ENCODE results near the gene PRDM15.

PRDM15 gene

DNA sequence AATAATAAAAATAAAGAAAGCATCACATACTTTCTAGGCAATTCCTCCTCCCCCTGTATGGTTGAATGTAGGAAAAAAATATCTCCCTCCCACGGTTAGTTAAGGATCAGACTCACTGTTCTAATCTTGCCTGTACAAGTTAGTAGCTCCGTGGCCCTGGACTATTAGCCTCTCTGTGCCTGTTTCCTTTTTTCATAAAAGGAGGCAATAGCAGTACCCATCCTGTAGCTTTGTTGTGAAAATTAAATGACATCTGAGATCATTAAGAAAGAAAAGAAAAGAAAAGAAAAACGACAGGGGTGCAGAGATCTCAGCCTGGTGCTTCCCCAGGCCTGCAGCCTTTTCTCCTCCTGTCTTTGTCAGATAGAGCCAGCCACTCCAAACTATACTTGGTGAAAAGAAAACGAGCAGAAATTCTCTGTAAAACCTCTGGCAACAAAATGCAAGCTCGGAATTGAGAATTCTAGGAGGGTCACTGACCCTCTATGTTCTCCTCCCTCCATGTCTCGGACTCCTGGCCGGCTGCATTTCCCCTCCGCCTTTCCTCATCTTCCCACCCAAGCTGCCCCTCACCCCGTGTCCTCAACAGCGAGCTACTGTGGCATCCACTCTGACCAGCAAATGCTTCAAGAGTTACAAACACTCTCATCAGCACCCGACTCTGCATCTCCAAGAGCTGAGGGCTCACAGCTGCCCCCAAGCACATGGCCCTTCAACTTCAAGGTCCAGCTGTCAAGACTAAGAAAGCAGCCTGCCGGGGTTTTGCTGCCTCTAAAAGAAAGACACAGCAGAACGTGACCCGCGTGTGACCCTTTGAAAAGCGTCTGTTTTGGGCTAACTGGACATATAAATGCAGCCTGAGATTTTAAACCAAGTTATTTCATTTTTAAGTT lies 125.9 kb downstream of the PRDM15 start:
- DNase-seq, result no peak
- no peak overlapping the region for H3K4ac ChIP-seq (ENCODE audit: low read depth, low read length)
- H3K18ac ChIP-seq (ENCODE audit: low read length), result no peak overlapping the region
- no CpG with 5 or more reads among the region's 16 CpGs for WGBS (ENCODE audit: extremely low coverage, insufficient coverage, insufficient read length)
- H3K14ac ChIP-seq (ENCODE audit: low read length), result no peak overlapping the region
- no peak overlapping the region for H3K27ac ChIP-seq (ENCODE audit: low read depth, low read length)
- H3K23ac ChIP-seq (ENCODE audit: low read length), result no peak overlapping the region
- peaks cover 20 to 25% of the 10 kb centered on the region in 2 experiments for H3K4me1 ChIP-seq (ENCODE audit: control insufficient read depth in 1 of 2, insufficient read depth in 2 of 2, low read length in 2 of 2)
- H2BK12ac ChIP-seq (ENCODE audit: low read length), result no peak overlapping the region
- H2AK5ac ChIP-seq (ENCODE audit: low read length), result no peak overlapping the region
- H2BK5ac ChIP-seq (ENCODE audit: low read depth, low read length, poor library complexity), result no peak overlapping the region
- H4K12ac ChIP-seq (ENCODE audit: low read depth, low read length), result no peak overlapping the region
- no peak overlapping the region for H3K4me2 ChIP-seq (ENCODE audit: low read length)
- H3K27me3 ChIP-seq (ENCODE audit: insufficient read depth, low read length), result no peaks in the 10 kb centered on the region
- H2AFZ ChIP-seq (ENCODE audit: insufficient read depth, low read length, poor library complexity), result no peak overlapping the region
- no peak overlapping the region for H3K9ac ChIP-seq (ENCODE audit: low read length)
- no peaks in the 10 kb centered on the region for H3K79me1 ChIP-seq (ENCODE audit: low read length)
- H2BK120ac ChIP-seq (ENCODE audit: insufficient read depth, low read length, poor library complexity), result no peak overlapping the region
- H3K4me3 ChIP-seq (ENCODE audit: low read depth, low read length), result no peak overlapping the region
- H3K36me3 ChIP-seq (ENCODE audit: control insufficient read depth in 1 of 2, insufficient read depth in 2 of 2, low read length in 2 of 2), result peaks cover 5 to 6% of the 10 kb centered on the region in 2 experiments
- H4K8ac ChIP-seq (ENCODE audit: low read depth, low read length), result no peak overlapping the region
- no peaks in the 10 kb centered on the region for H3K9me3 ChIP-seq (ENCODE audit: insufficient read depth, low read depth, low read length)
- H4K91ac ChIP-seq (ENCODE audit: low read depth, low read length), result no peak overlapping the region
- H3K79me2 ChIP-seq (ENCODE audit: control insufficient read depth, insufficient read depth, low read length, poor library complexity), result no peaks in the 10 kb centered on the region

GRCh38 chr21:41752231-41752681 lies 126.9 kb downstream of the PRDM15 start:
- Histone ChIP-seq H3K4me2 (ENCODE audit: low read length) (no peak overlapping the region), H3K27ac (ENCODE audit: low read depth, low read length) (no peak overlapping the region), H3K18ac (ENCODE audit: low read length) (peak overlapping the region; percentile 9), H3K79me2 (ENCODE audit: control insufficient read depth, insufficient read depth, low read length, poor library complexity) (no peaks in the 10 kb centered on the region), H3K36me3 (ENCODE audit: control insufficient read depth in 1 of 2, insufficient read depth in 2 of 2, low read length in 2 of 2) (peaks cover 5 to 6% of the 10 kb centered on the region in 2 experiments), H3K27me3 (ENCODE audit: insufficient read depth, low read length) (no peaks in the 10 kb centered on the region), H3K14ac (ENCODE audit: low read length) (no peak overlapping the region), H4K12ac (ENCODE audit: low read depth, low read length) (no peak overlapping the region), H3K9ac (ENCODE audit: low read length) (no peak overlapping the region), H2BK5ac (ENCODE audit: low read depth, low read length, poor library complexity) (no peak overlapping the region), H2AK5ac (ENCODE audit: low read length) (no peak overlapping the region), H3K79me1 (ENCODE audit: low read length) (no peaks in the 10 kb centered on the region), H3K4me1 (ENCODE audit: control insufficient read depth in 1 of 2, insufficient read depth in 2 of 2, low read length in 2 of 2) (peaks cover 20 to 25% of the 10 kb centered on the region in 2 experiments), H3K23ac (ENCODE audit: low read length) (no peak overlapping the region), H2BK120ac (ENCODE audit: insufficient read depth, low read length, poor library complexity) (no peak overlapping the region), H3K4me3 (ENCODE audit: low read depth, low read length) (no peak overlapping the region), H2BK12ac (ENCODE audit: low read length) (no peak overlapping the region), H4K8ac (ENCODE audit: low read depth, low read length) (no peak overlapping the region), H2AFZ (ENCODE audit: insufficient read depth, low read length, poor library complexity) (no peak overlapping the region), H3K9me3 (ENCODE audit: insufficient read depth, low read depth, low read length) (no peaks in the 10 kb centered on the region), H4K91ac (ENCODE audit: low read depth, low read length) (no peak overlapping the region), H3K4ac (ENCODE audit: low read depth, low read length) (no peak overlapping the region)
- WGBS (ENCODE audit: extremely low coverage, insufficient coverage, insufficient read length), result no CpG with 5 or more reads among the region's 13 CpGs
- no peak for DNase-seq

DNA sequence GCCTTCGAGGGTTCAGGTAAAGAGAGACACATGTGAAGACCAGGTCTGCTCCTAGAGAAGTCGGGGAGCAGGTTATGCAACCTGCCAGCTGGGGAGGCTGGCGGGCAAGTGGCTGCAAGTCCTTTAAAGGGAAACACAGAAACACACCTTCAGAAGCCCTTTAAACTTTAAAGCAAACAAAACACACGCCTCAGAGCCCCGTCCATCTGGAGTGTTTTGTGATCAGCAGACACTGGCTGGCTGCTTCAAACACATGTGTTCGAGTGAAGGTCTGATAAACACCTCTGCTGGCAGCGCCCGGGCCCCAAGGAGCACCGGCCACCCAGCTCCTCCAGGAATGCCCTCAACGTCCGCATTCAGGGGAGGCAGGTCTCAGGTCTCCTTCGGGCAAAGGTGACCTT lies 127.5 kb downstream of the PRDM15 start:
- Histone ChIP-seq H3K79me2 (ENCODE audit: control insufficient read depth, insufficient read depth, low read length, poor library complexity) (no peaks in the 10 kb centered on the region), H3K9ac (ENCODE audit: low read length) (no peak overlapping the region), H3K23ac (ENCODE audit: low read length) (no peak overlapping the region), H3K14ac (ENCODE audit: low read length) (peak overlapping the region; percentile 18), H3K4me1 (ENCODE audit: control insufficient read depth in 1 of 2, insufficient read depth in 2 of 2, low read length in 2 of 2) (peaks cover 20 to 25% of the 10 kb centered on the region in 2 experiments), H3K4me3 (ENCODE audit: low read depth, low read length) (no peak overlapping the region), H3K27ac (ENCODE audit: low read depth, low read length) (peak overlapping the region; percentile 24), H3K4me2 (ENCODE audit: low read length) (peak overlapping the region; percentile 26), H3K36me3 (ENCODE audit: control insufficient read depth in 1 of 2, insufficient read depth in 2 of 2, low read length in 2 of 2) (peaks cover 6 to 7% of the 10 kb centered on the region in 2 experiments), H2BK12ac (ENCODE audit: low read length) (no peak overlapping the region), H4K91ac (ENCODE audit: low read depth, low read length) (peak overlapping the region; percentile 3), H3K18ac (ENCODE audit: low read length) (no peak overlapping the region), H4K12ac (ENCODE audit: low read depth, low read length) (no peak overlapping the region), H2BK120ac (ENCODE audit: insufficient read depth, low read length, poor library complexity) (no peak overlapping the region), H2AFZ (ENCODE audit: insufficient read depth, low read length, poor library complexity) (no peak overlapping the region), H3K79me1 (ENCODE audit: low read length) (no peaks in the 10 kb centered on the region), H4K8ac (ENCODE audit: low read depth, low read length) (no peak overlapping the region), H2BK5ac (ENCODE audit: low read depth, low read length, poor library complexity) (no peak overlapping the region), H2AK5ac (ENCODE audit: low read length) (no peak overlapping the region), H3K9me3 (ENCODE audit: insufficient read depth, low read depth, low read length) (no peaks in the 10 kb centered on the region), H3K4ac (ENCODE audit: low read depth, low read length) (no peak overlapping the region), H3K27me3 (ENCODE audit: insufficient read depth, low read length) (no peaks in the 10 kb centered on the region)
- no peak for DNase-seq
- WGBS (ENCODE audit: extremely low coverage, insufficient coverage, insufficient read length), result no CpG with 5 or more reads among the region's 12 CpGs

DNA sequence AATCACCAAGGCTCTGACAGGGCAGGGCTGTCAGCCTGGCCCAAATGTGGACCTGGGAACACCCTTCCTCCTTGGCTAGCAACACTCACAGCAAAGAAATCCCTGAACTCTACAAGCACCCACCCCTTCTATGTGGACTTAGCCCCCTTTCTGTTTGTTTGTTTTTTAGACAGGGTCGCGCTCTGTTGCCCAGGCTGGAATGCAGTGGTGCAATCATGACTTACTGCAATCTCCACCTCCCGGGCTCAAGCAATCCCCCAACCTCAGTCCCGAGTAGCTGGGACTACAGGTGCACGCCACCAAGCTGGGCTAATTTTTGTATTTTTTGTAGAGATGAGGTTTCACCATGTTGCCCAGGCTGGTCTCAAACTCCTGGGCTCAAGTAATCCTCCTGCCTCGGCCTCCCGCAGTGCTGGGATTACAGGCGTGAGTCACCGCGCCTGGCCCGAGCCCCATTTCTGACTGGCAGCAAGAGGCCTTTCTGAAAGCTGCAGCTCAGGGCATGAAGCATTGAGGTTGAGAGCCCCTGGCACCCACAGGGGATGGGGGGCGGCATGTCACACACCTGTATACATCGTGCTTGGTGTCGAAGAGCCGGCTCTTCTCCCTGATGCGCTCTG lies 128.5 kb downstream of the PRDM15 start:
- H3K18ac ChIP-seq (ENCODE audit: low read length), result no peak overlapping the region
- no peak overlapping the region for H3K4ac ChIP-seq (ENCODE audit: low read depth, low read length)
- no peak overlapping the region for H2AK5ac ChIP-seq (ENCODE audit: low read length)
- H2BK12ac ChIP-seq (ENCODE audit: low read length), result peak overlapping the region; percentile 26
- no peak overlapping the region for H3K4me2 ChIP-seq (ENCODE audit: low read length)
- H3K79me1 ChIP-seq (ENCODE audit: low read length), result no peaks in the 10 kb centered on the region
- peaks cover 8 to 11% of the 10 kb centered on the region in 2 experiments for H3K36me3 ChIP-seq (ENCODE audit: control insufficient read depth in 1 of 2, insufficient read depth in 2 of 2, low read length in 2 of 2)
- no peak for DNase-seq
- no peak overlapping the region for H2BK120ac ChIP-seq (ENCODE audit: insufficient read depth, low read length, poor library complexity)
- no peak overlapping the region for H4K91ac ChIP-seq (ENCODE audit: low read depth, low read length)
- H3K79me2 ChIP-seq (ENCODE audit: control insufficient read depth, insufficient read depth, low read length, poor library complexity), result no peaks in the 10 kb centered on the region
- no peak overlapping the region for H2BK5ac ChIP-seq (ENCODE audit: low read depth, low read length, poor library complexity)
- no peak overlapping the region for H2AFZ ChIP-seq (ENCODE audit: insufficient read depth, low read length, poor library complexity)
- H4K12ac ChIP-seq (ENCODE audit: low read depth, low read length), result no peak overlapping the region
- no peak overlapping the region for H3K9ac ChIP-seq (ENCODE audit: low read length)
- H3K23ac ChIP-seq (ENCODE audit: low read length), result no peak overlapping the region
- H3K4me3 ChIP-seq (ENCODE audit: low read depth, low read length), result no peak overlapping the region
- no CpG with 5 or more reads among the region's 16 CpGs for WGBS (ENCODE audit: extremely low coverage, insufficient coverage, insufficient read length)
- no peak overlapping the region for H3K14ac ChIP-seq (ENCODE audit: low read length)
- peaks cover 20 to 25% of the 10 kb centered on the region in 2 experiments for H3K4me1 ChIP-seq (ENCODE audit: control insufficient read depth in 1 of 2, insufficient read depth in 2 of 2, low read length in 2 of 2)
- no peaks in the 10 kb centered on the region for H3K27me3 ChIP-seq (ENCODE audit: insufficient read depth, low read length)
- H3K9me3 ChIP-seq (ENCODE audit: insufficient read depth, low read depth, low read length), result no peaks in the 10 kb centered on the region
- no peak overlapping the region for H4K8ac ChIP-seq (ENCODE audit: low read depth, low read length)
- H3K27ac ChIP-seq (ENCODE audit: low read depth, low read length), result no peak overlapping the region
